H1 (cell line): ENCODE data around the gene GCLM. TPM values are rescaled to one million over a fixed set of nuclear protein-coding genes. Genes with fewer than 3 reads are reported as not detected.

Experiments
- CTCF ChIA-PET: fragments of 300-600 bp; sonication (Branson Sonifier 250); formaldehyde crosslinking; loops from one replicate; lab custom pipeline; 2021; ENCODE audit not compliant: partially characterized antibody; lab: Charles Lee
- POLR2A ChIA-PET: fragments of 300-600 bp; sonication (Branson Sonifier 250); formaldehyde crosslinking; loops from one replicate; lab custom pipeline; 2021; ENCODE audit warnings: inconsistent platforms; ENCODE audit not compliant: partially characterized antibody; lab: Charles Lee
- DNase-seq, 2 experiments: peaks; one replicate each; pipeline versions ENCODE4 v3.0.0 to v3.0.0-alpha.2; 2010 to 2022; ENCODE audit warnings: low spot score in 2 of 2, low read depth in 1 of 2, mixed read lengths in 1 of 2
- FAIRE-seq: peaks from 2 replicates; lab custom pipeline; 2011; peaks lifted over from hg19 to GRCh38; lab: Jason Lieb, UNC
- H2AFZ ChIP-seq: 2 replicates; pipeline ENCODE4 v1.8.1; 2012; ENCODE audit warnings: low read length, inconsistent platforms
- H2AK5ac ChIP-seq: 2 replicates; pipeline ENCODE4 v1.6.1; 2013; ENCODE audit warnings: low read depth, low read length
- H2BK120ac ChIP-seq: replicated peaks from 2 replicates; pipeline ENCODE3; 2013; ENCODE audit warnings: low read depth, low read length, inconsistent platforms
- H2BK12ac ChIP-seq: 2 replicates; pipeline ENCODE4 v1.6.1; 2013; ENCODE audit warnings: low read depth, low read length
- H2BK15ac ChIP-seq: 2 replicates; pipeline ENCODE4 v1.6.1; 2013; ENCODE audit warnings: low read length
- H2BK20ac ChIP-seq: 2 replicates; pipeline ENCODE4 v1.6.1; 2013; ENCODE audit warnings: low read length
- H2BK5ac ChIP-seq: 2 replicates; pipeline ENCODE4 v1.6.1; 2013; ENCODE audit warnings: low read depth, low read length
- H3K14ac ChIP-seq: 2 replicates; pipeline ENCODE4 v1.6.1; 2013; ENCODE audit warnings: inconsistent platforms; ENCODE audit not compliant: insufficient read length
- H3K18ac ChIP-seq: 2 replicates; pipeline ENCODE4 v1.6.1; 2013; ENCODE audit warnings: low read length; ENCODE audit errors: extremely low read depth
- H3K23ac ChIP-seq: 2 replicates; pipeline ENCODE4 v1.6.1; 2013; ENCODE audit warnings: inconsistent platforms; ENCODE audit not compliant: insufficient read length
- H3K23me2 ChIP-seq: 2 replicates; pipeline ENCODE4 v1.6.1; 2013; ENCODE audit warnings: low read depth, low read length
- H3K27ac ChIP-seq: 2 replicates; pipeline ENCODE4 v1.6.1; 2011; ENCODE audit warnings: low read depth, low read length, inconsistent platforms
- H3K27me3 ChIP-seq, 4 experiments: replicated peaks in 1 of 4; 1 replicate in 1 of 4; 2 replicates in 3 of 4; pipeline versions ENCODE4 v1.6.1 to v1.8.1; 2011 to 2013; ENCODE audit warnings: low read length in 3 of 4, mild to moderate bottlenecking in 3 of 4, inconsistent platforms in 2 of 4, mixed read lengths in 2 of 4, moderate library complexity in 1 of 4; ENCODE audit not compliant: control insufficient read depth in 3 of 4, insufficient read depth in 3 of 4; ENCODE audit errors: extremely low read depth in 1 of 4
- H3K36me3 ChIP-seq, 4 experiments: 2 replicates each; pipeline versions ENCODE4 v1.6.1 to v1.8.1; 2011 to 2013; ENCODE audit warnings: mild to moderate bottlenecking in 4 of 4, low read length in 3 of 4, moderate library complexity in 2 of 4, control low read depth in 1 of 4, inconsistent platforms in 1 of 4; ENCODE audit not compliant: insufficient read depth in 4 of 4, control insufficient read depth in 2 of 4
- H3K4ac ChIP-seq: replicated peaks from 2 replicates; pipeline ENCODE3; 2013; ENCODE audit warnings: low read length, low read depth, mixed read lengths, inconsistent platforms; ENCODE audit not compliant: insufficient read length
- H3K4me1 ChIP-seq, 4 experiments: replicated peaks in 1 of 4; 1 replicate in 1 of 4; 2 replicates in 3 of 4; pipeline versions ENCODE4 v1.6.1 to v1.8.1; 2011 to 2013; ENCODE audit warnings: low read length in 3 of 4, inconsistent platforms in 2 of 4, mixed read lengths in 1 of 4; ENCODE audit not compliant: insufficient read depth in 4 of 4, control insufficient read depth in 3 of 4
- H3K4me2 ChIP-seq, 2 experiments: 2 replicates each; pipeline versions ENCODE4 v1.6.1 to v1.8.1; 2011 to 2013; ENCODE audit warnings: low read depth in 2 of 2, low read length in 2 of 2, control low read depth in 1 of 2, inconsistent platforms in 1 of 2, mild to moderate bottlenecking in 1 of 2; ENCODE audit not compliant: insufficient read depth in 1 of 2
- H3K4me3 ChIP-seq, 4 experiments: fragments of 200-600, 300-600 bp in 1 of 4; sonication (generic), shearing (Covaris generic), sonication (Bioruptor Twin) in 1 of 4; 2 replicates each; pipeline versions ENCODE4 v1.5.1 to v1.8.1; 2011 to 2016; ENCODE audit warnings: low read length in 4 of 4, low read depth in 3 of 4, control low read depth in 2 of 4, inconsistent platforms in 2 of 4, mild to moderate bottlenecking in 2 of 4, mixed read lengths in 1 of 4, moderate library complexity in 1 of 4; ENCODE audit not compliant: insufficient read depth in 2 of 4; ENCODE audit errors: extremely low read depth in 1 of 4
- H3K56ac ChIP-seq: replicated peaks from 2 replicates; pipeline ENCODE3; 2013; ENCODE audit warnings: low read depth, mild to moderate bottlenecking, mixed read lengths, low read length, inconsistent platforms; ENCODE audit not compliant: insufficient read length
- H3K79me1 ChIP-seq: 2 replicates; pipeline ENCODE4 v1.6.1; 2013; ENCODE audit warnings: low read depth, low read length, control low read depth
- H3K79me2 ChIP-seq, 2 experiments: 2 replicates each; pipeline versions ENCODE4 v1.6.1 to v1.8.1; 2012 to 2013; ENCODE audit warnings: low read length in 2 of 2, mild to moderate bottlenecking in 2 of 2, inconsistent platforms in 1 of 2; ENCODE audit not compliant: insufficient read depth in 2 of 2, control insufficient read depth in 1 of 2
- H3K9ac ChIP-seq, 4 experiments: replicated peaks in 1 of 4; 1 replicate in 1 of 4; 2 replicates in 3 of 4; pipeline versions ENCODE4 v1.6.1 to v1.8.1; 2011 to 2013; ENCODE audit warnings: low read depth in 3 of 4, low read length in 3 of 4, control low read depth in 2 of 4, mild to moderate bottlenecking in 2 of 4, moderate library complexity in 2 of 4, inconsistent platforms in 1 of 4; ENCODE audit errors: extremely low read depth in 1 of 4
- H3K9me3 ChIP-seq, 2 experiments: 2 replicates each; pipeline versions ENCODE4 v1.6.1 to v1.8.1; 2012 to 2013; ENCODE audit warnings: mild to moderate bottlenecking in 2 of 2, moderate library complexity in 2 of 2, control low read depth in 1 of 2, inconsistent platforms in 1 of 2, low read depth in 1 of 2, low read length in 1 of 2, mixed read lengths in 1 of 2; ENCODE audit not compliant: insufficient read depth in 2 of 2
- H4K20me1 ChIP-seq, 2 experiments: replicated peaks in 1 of 2; 2 replicates each; pipeline versions ENCODE3 to v1.8.1; 2011 to 2013; ENCODE audit warnings: inconsistent platforms in 2 of 2, low read length in 2 of 2, mild to moderate bottlenecking in 1 of 2; ENCODE audit not compliant: insufficient read depth in 2 of 2, control insufficient read depth in 1 of 2
- H4K5ac ChIP-seq: 2 replicates; pipeline ENCODE4 v1.6.1; 2013; ENCODE audit warnings: low read length, low read depth, mixed read lengths, inconsistent platforms; ENCODE audit not compliant: insufficient read length
- H4K8ac ChIP-seq: 2 replicates; pipeline ENCODE4 v1.8.0; 2013; ENCODE audit warnings: mild to moderate bottlenecking, moderate library complexity, low read length, inconsistent platforms; ENCODE audit not compliant: insufficient read depth; ENCODE audit errors: extremely low read depth
- H4K91ac ChIP-seq: replicated peaks from 2 replicates; pipeline ENCODE3; 2013; ENCODE audit warnings: low read length, mixed read lengths, inconsistent platforms; ENCODE audit not compliant: insufficient read length
- BRCA1 ChIP-seq: IDR thresholded peaks from 2 replicates; pipeline ENCODE4 v1.6.1; 2012; ENCODE audit warnings: low read depth, low read length, improper control_type of control experiment
- CBX5 ChIP-seq: fragments of 300-800, 300-1000 bp; sonication (generic); IDR thresholded peaks from 2 replicates; pipeline ENCODE4 v1.7.1; 2016; ENCODE audit warnings: antibody characterized with exemption, low read length, low read depth
- KDM5A ChIP-seq: fragments of 200-600 bp; IDR thresholded peaks from 2 replicates; pipeline ENCODE4 v1.7.1; 2012; ENCODE audit warnings: mild to moderate bottlenecking, low read length, inconsistent platforms, mixed read lengths
- SIX5 ChIP-seq: IDR thresholded peaks from 2 replicates; pipeline ENCODE4 v1.6.1; 2011; ENCODE audit warnings: mild to moderate bottlenecking, low read depth, low read length
- WGBS, 2 experiments: shearing (Covaris generic) in 1 of 2; methylation state at CpG; one replicate each; pipeline versions ENCODE4 v1.1.6 to v1.1.7; 2013 to 2015; ENCODE audit warnings: low lambda C conversion rate in 2 of 2, mixed read lengths in 2 of 2, inconsistent platforms in 1 of 2, low coverage in 1 of 2, missing lambda C conversion rate in 1 of 2; ENCODE audit not compliant: insufficient replicate concordance in 2 of 2, insufficient coverage in 1 of 2, insufficient read length in 1 of 2; ENCODE audit errors: extremely low coverage in 1 of 2, missing lambda C conversion rate in 1 of 2; 5-methylcytosine and 5-hydroxymethylcytosine counted together
- polyA plus RNA-seq, 7 experiments: library from polyadenylated mRNA; depleted of rRNA in 3 of 7; stranded (reverse) in 5 of 7; unstranded in 2 of 7; fragments of >200 nt in 5 of 7; fragments of 200-250 nt in 2 of 7; gene quantifications; 1 replicate in 5 of 7; 2 replicates in 1 of 7; 4 replicates in 1 of 7; pipeline versions ENCODE4 v1.2.1 to v1.2.3, GENCODE V29; 2011 to 2013; ENCODE audit warnings: missing spikeins in 2 of 7, mixed read lengths in 2 of 7
- total RNA-seq: library from RNA; stranded (reverse); fragmentation: NEBNext Ultra II Directional; extraction: Animal tissue kit (Norgen Biotek cat#: 25700); gene quantifications from 2 replicates; pipeline ENCODE4 v1.2.1, GENCODE V29; 2021

The GCLM gene
- total and polyA plus RNA-seq, 2 of the 8 experiments (the other 6 are each of a cell fraction or from before 2014, with no cell fraction given), result 3.1 to 12.8 TPM

DNA sequence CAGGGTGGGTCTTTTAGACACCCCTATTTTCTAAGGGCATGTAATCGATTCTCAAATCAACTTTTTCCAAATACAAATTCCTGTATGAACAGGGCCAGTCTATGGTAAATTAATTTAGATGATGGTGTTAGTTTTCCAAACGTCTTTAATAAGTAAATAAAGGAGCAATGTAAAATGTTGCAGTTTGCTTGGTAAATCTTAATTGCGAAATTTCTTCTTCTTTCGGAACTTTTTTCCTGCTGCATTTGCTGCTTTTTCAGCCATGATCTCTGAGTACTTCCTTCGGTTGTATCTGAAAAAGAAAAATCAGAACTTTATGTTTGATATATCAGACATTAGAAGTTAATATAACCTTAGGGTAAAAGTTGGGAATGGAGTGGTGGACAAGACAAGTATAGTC lies 39.6 kb downstream of the GCLM start:
- CTCF ChIA-PET, result no interaction called here
- Histone ChIP-seq H3K4me1 (no peaks in the 10 kb centered on the region), H2BK12ac (no peak overlapping the region)

More for the DNA sequence above, 39.6 kb downstream of the GCLM start:
- Histone ChIP-seq H3K36me3 (peaks cover 14 to 56% (median 48%) of the 10 kb centered on the region in 4 experiments), H2AFZ (no peak overlapping the region), H3K4ac (no peak overlapping the region), H3K23ac (no peak overlapping the region), H3K4me2 (no peak overlapping the region), H3K9ac (no peak overlapping the region), H2BK15ac (no peak overlapping the region), H4K8ac (no peak overlapping the region), H3K18ac (no peak overlapping the region), H3K27ac (no peak overlapping the region), H3K79me1 (no peaks in the 10 kb centered on the region), H4K91ac (no peak overlapping the region), H3K27me3 (no peaks in the 10 kb centered on the region), H2AK5ac (no peak overlapping the region), H4K5ac (no peak overlapping the region), H3K23me2 (no peaks in the 10 kb centered on the region)
- 87% methylated on average over 5 of the region's 5 CpGs; no CpG with 5 or more reads in 1 of the 2 experiments for WGBS, 2 experiments
- no peak for DNase-seq
- no peak for FAIRE-seq
- no peak for TF ChIP-seq CBX5
- no peak for TF ChIP-seq KDM5A
- TF ChIP-seq BRCA1, result no peak
- TF ChIP-seq SIX5, result no peak
- TF ChIP-seq, all 59 proteins: peak for 0
- Histone ChIP-seq H2BK120ac (no peak overlapping the region), H4K20me1 (peaks cover 0 to 1% of the 10 kb centered on the region in 2 experiments), H3K4me3 (no peak overlapping the region), H2BK20ac (no peak overlapping the region), H3K79me2 (no peaks in the 10 kb centered on the region), H3K14ac (no peak overlapping the region), H2BK5ac (no peak overlapping the region), H3K56ac (no peak overlapping the region), H3K9me3 (no peaks in the 10 kb centered on the region)
- POLR2A ChIA-PET, result interaction anchor here (0.9 to 1.0 kb wide), 2 partner anchors 9 to 14 kb away, joined by 4 to 5 read pairs; partner anchors contain the start of gene DNTTIP2
